Activated T-helper 1 cell treated with anti-CD3 and anti-CD28 coated beads, Interleukin-12 subunit alpha, Interleukin-12 subunit beta, Interleukin-2, Interleukin-4 antibody, amounts not matched to agents 30 ng/mL and 10 ng/mL and 1 ng/mL, durations not matched to agents 14 hours and 24 hours and 36 hours (primary cell): ENCODE results near the gene MICA. TPM values are rescaled to one million over a fixed set of nuclear protein-coding genes. Genes with fewer than 3 reads are reported as not detected.
"Not testable (repeated sequence)": the region's sequence is repeated elsewhere in the genome, so short reads cannot be mapped to it uniquely, and the experiment has no call there.

ENCODE experiments used
- DNase-seq: peaks from one replicate; pipeline ENCODE4 v3.0.0; 2021; ENCODE audit warnings: low spot score
- H3K27ac Mint-ChIP-seq: one replicate; pipeline ENCODE4 v1.8.0; 2021; ENCODE audit warnings: mild to moderate bottlenecking, mixed read lengths
- H3K27me3 Mint-ChIP-seq: one replicate; pipeline ENCODE4 v1.8.0; 2022; ENCODE audit warnings: mild to moderate bottlenecking, moderate library complexity, mixed read lengths; ENCODE audit not compliant: insufficient read depth
- H3K36me3 Mint-ChIP-seq: one replicate; pipeline ENCODE4 v1.8.0; 2021; ENCODE audit warnings: low read depth, mixed read lengths
- H3K4me1 Mint-ChIP-seq: one replicate; pipeline ENCODE4 v1.8.0; 2021; ENCODE audit warnings: low read depth, mixed read lengths
- H3K4me3 Mint-ChIP-seq: one replicate; pipeline ENCODE4 v1.8.0; 2021; ENCODE audit warnings: mild to moderate bottlenecking, moderate library complexity, mixed read lengths
- H3K9me3 Mint-ChIP-seq: one replicate; pipeline ENCODE4 v1.8.0; 2021; ENCODE audit warnings: mixed read lengths
- intact Hi-C: fragments of 100-400 bp; cut with micrococcal nuclease; formaldehyde crosslinking; loops from one replicate; pipeline ENCODE4 v1.15.1; 2024
- total RNA-seq: library from RNA; stranded (reverse); gene quantifications from 2 replicates; pipeline ENCODE4 v1.2.3, GENCODE V29; 2022

MICA gene
- total RNA-seq, 1 donor from 2014 or later = 12.4 TPM

DNA sequence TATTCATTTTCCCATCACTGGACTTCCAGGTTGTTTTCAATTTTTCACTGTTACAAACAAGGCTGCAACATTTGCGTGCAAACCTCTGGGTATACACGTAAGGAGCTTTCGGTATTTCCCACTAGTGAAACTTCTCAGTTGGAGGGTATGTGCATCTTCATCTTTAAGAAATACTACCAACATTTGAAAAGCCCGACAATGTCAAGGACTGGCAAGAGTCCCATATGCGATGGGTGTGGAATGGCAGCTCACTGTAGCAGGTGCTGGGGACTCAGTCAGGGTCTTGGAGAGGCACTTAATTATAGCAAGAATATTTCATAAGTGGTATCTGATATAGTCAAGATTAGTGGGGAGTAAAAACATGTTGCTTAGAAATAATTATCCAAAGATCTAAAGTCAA is 37.5 kb upstream of the MICA start:
- H3K27me3 Mint-ChIP-seq = peaks cover 66% of the 10 kb centered on the region
- intact Hi-C loops = no loop called here
- peaks cover 37% of the 10 kb centered on the region for H3K4me1 Mint-ChIP-seq
- peaks cover 2% of the 10 kb centered on the region for H3K36me3 Mint-ChIP-seq
- no peak overlapping the region for H3K4me3 Mint-ChIP-seq
- H3K27ac Mint-ChIP-seq = no peak overlapping the region
- no peak for DNase-seq
- peaks cover 2% of the 10 kb centered on the region for H3K9me3 Mint-ChIP-seq

DNA sequence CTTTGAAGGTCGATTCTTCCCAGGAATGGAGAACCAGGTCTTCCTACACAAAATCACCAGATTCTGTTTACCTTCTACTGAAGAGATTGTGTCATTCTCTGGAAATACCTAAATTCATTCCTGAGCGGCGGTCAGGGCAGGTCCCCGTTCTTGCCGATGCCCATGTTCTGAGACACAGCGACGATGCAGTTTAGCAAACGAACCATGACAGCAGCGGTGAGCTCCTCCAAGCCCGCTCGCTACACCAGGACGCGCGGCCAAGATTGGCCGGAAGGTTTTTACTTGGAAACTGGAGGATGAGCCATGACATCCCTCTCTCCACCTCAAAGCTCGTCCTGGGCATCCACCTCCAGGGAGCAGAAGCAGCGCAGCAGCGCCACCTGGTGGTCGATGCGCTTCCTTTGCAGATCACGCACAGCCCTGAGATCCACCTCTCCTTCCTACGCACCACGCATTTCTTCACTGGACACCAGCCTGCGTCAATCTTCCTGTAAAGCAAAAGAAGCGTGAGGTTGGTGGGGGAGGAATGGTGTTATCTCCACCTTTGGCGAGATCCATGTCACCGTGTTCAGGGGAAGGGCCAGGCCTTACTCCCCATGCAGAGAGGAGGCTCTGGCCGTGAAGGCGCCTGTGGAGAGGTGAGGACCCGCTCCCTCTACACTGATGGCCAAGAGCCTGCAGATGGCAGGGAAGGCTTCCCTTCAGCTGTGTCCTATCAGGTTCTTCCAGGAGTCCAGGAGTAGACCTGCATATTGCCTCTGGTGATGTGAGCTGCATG is 36.5 kb upstream of the MICA start:
- H3K27ac Mint-ChIP-seq = no peak overlapping the region

DNA sequence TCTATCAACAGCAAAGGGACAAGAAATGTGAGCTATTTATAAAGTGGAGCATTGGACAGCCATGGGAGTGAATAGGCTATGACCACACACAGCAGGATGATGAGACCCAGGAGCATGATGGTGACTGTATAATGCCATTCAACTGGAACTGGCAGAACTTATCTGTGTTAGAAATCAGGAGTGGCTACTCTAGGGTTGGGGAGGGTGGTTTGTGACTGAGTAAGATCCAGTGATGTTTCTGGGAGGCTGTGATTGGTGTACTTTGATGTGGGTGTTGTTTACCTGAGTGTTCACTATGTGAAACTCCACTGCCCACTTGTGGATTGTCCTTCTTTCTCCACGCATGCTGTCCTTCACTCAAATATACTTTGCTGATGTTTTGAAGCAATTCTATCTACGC is 34.9 kb upstream of the MICA start:
- H3K4me3 Mint-ChIP-seq = no peak overlapping the region
- intact Hi-C loops = no loop called here
- no peak for DNase-seq
- H3K36me3 Mint-ChIP-seq = peaks cover 5% of the 10 kb centered on the region
- H3K9me3 Mint-ChIP-seq = peaks cover 4% of the 10 kb centered on the region
- peaks cover 56% of the 10 kb centered on the region for H3K27me3 Mint-ChIP-seq
- H3K4me1 Mint-ChIP-seq = peaks cover 42% of the 10 kb centered on the region
- H3K27ac Mint-ChIP-seq = no peak overlapping the region

More for the DNA sequence above, 36.5 kb upstream of the MICA start:
- H3K4me1 Mint-ChIP-seq = peaks cover 39% of the 10 kb centered on the region
- DNase-seq = peak; percentile 81
- peak overlapping the region; percentile 56 for H3K4me3 Mint-ChIP-seq
- intact Hi-C loops = loop anchor here (1.0 kb wide), 4 partner anchors 9 to 230 kb away; partner anchors contain the start of gene HLA-C
- H3K36me3 Mint-ChIP-seq = peaks cover 2% of the 10 kb centered on the region
- H3K27me3 Mint-ChIP-seq = peaks cover 64% of the 10 kb centered on the region
- peaks cover 1% of the 10 kb centered on the region for H3K9me3 Mint-ChIP-seq

DNA sequence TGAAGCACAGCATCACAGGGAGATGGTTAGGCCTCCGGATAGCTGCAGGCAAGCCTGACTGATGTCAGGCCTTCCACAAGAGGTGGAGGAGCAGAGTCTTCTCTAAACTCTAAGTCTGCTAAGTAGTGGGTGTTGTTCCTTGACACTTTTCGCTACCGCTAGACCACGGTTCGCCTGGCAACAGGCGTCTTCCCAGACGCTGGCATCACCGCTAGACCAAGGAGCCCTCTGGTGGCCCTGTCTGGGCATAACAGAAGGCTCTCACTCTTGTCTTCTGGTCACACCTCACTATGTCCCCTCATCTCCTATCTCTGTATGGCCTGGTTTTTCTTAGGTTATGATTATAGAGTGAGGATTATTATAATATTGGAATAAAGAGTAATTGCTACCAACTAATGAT is 29.3 kb upstream of the MICA start:
- peaks cover 23% of the 10 kb centered on the region for H3K27me3 Mint-ChIP-seq
- H3K27ac Mint-ChIP-seq, H3K36me3 Mint-ChIP-seq, H3K4me3 Mint-ChIP-seq, H3K9me3 Mint-ChIP-seq, intact Hi-C loops, H3K4me1 Mint-ChIP-seq, DNase-seq: not testable (repeated sequence)

DNA sequence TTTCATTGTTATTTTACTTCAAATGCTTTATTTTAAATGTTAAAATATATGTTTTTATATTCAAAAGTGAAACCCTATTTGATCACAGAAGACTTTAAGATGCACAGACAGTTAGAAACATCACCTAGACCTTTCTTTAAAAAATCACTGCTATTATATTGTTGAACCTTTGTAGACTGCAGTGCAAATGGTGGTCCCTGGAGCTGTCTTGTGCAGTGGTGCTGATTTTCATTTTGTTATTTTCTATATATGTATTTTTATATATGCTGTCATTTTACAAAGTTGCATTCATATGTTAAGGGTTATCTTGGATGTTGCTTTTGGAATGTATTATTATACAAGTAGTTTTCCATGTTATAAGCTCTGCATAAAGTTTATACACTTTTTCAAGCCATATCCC is 27.7 kb upstream of the MICA start:
- Mint-ChIP-seq H3K27me3 (peaks cover 11% of the 10 kb centered on the region), H3K4me3 (no peak overlapping the region), H3K9me3 (peaks cover 4% of the 10 kb centered on the region), H3K36me3 (peaks cover 3% of the 10 kb centered on the region), H3K27ac (no peak overlapping the region), H3K4me1 (peaks cover 6% of the 10 kb centered on the region)
- intact Hi-C loops = no loop called here
- DNase-seq = no peak

DNA sequence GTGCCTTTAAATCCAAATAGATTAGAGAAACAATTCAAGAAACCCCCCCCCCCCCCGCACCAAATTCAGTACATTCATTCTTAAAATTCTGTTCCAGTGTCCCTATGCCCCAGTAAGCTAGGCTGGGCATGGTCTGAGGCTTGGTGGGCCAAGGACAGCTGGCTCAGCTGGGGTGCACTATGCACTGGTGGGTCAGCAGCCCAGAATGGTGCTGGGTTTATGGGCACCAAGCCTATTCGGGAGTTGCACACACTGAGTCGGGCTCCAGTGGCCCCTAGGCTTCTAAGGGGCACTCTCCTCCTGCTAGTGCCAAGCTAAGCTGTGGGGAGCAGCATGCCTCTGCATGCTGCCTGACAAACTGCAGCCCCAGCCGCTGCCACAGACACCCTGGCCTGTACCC is 26.4 kb upstream of the MICA start:
- intact Hi-C loops = no loop called here
- Mint-ChIP-seq H3K36me3 (peaks cover 2% of the 10 kb centered on the region), H3K9me3 (peaks cover 2% of the 10 kb centered on the region), H3K4me3 (no peak overlapping the region), H3K4me1 (peaks cover 3% of the 10 kb centered on the region), H3K27ac (no peak overlapping the region), H3K27me3 (peaks cover 18% of the 10 kb centered on the region)
- DNase-seq = no peak

DNA sequence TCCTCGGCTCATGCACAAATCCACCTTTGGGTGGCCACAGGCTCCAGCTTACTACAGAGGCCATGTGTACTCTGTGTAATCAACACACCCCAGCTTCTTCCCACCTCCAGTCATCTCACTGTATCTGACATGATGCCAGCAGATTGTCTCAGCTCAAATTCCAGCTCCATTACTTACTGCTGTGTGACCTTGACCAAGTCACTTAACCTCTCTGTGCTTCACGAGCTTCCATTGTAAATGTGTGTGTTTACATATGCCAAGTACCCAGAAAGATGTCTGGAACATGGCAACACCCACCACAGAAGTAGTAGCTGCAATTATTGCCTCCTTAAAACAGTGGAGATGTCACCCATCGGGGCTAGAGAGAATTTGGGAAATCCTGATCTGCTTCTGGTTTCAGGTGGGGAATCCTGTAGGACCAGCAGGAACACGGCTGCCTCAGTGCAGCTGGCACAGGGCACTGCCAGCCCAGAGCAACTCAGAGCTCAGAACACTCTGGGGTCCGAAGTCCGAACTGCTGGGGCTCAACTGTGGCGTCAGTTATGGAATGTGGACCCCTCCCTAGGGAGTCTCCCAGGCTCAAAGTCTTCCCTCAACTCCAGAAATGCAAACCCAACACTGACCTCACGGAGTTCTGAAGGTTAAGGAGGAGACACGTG is 25.2 kb upstream of the MICA start:
- no peak overlapping the region for H3K4me3 Mint-ChIP-seq
- H3K4me1 Mint-ChIP-seq = no peaks in the 10 kb centered on the region
- intact Hi-C loops = no loop called here
- H3K27ac Mint-ChIP-seq = no peak overlapping the region
- DNase-seq = no peak
- H3K27me3 Mint-ChIP-seq = peaks cover 21% of the 10 kb centered on the region
- no peaks in the 10 kb centered on the region for H3K36me3 Mint-ChIP-seq
- no peaks in the 10 kb centered on the region for H3K9me3 Mint-ChIP-seq

DNA sequence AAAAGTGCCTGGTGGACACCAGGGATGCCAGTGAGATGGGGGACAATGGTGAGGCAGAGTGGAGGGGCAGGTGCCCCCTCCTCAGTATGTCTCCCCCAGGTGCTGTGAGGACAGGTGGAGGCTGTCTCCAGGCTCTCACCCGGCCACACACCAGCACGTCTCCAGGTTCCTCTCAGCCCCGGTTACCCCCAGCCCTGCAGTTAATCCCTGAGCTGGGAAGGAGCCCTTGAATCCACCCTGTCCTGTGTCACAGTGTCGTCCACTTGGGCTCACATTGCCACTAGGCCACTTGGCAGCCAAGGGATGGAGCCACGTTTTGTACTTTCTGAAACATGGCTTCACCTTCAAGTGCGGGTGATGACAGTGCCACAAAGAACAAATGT is 24.7 kb upstream of the MICA start:
- intact Hi-C loops = no loop called here

DNA sequence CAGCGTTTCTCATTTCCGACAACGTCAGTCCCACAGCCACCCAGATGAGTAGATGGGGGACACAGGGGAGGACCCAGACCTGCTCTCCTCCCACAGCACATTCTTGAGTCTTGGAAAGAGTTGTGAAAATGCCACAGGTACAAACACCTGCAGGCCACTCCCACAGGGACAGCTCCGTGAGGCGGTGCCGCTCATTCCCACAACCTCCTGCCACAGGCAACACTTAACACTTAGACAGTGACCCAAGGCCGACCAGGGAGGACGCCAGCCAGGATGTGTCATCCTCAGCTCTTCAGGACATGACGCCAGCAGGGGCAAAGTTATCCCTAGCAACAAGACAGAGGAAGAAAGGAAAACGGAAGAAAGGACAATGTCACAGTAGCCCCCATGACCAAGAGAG is 23.5 kb upstream of the MICA start:
- Mint-ChIP-seq H3K9me3 (no peaks in the 10 kb centered on the region), H3K36me3 (no peaks in the 10 kb centered on the region), H3K4me1 (no peaks in the 10 kb centered on the region), H3K27ac (no peak overlapping the region), H3K27me3 (peaks cover 18% of the 10 kb centered on the region), H3K4me3 (no peak overlapping the region)
- intact Hi-C loops = no loop called here
- DNase-seq = no peak

More for the DNA sequence above, 24.7 kb upstream of the MICA start:
- no peak overlapping the region for H3K4me3 Mint-ChIP-seq
- H3K27me3 Mint-ChIP-seq = peaks cover 21% of the 10 kb centered on the region
- no peak overlapping the region for H3K27ac Mint-ChIP-seq
- DNase-seq = no peak
- H3K36me3 Mint-ChIP-seq = no peaks in the 10 kb centered on the region
- H3K4me1 Mint-ChIP-seq = no peaks in the 10 kb centered on the region
- no peaks in the 10 kb centered on the region for H3K9me3 Mint-ChIP-seq

DNA sequence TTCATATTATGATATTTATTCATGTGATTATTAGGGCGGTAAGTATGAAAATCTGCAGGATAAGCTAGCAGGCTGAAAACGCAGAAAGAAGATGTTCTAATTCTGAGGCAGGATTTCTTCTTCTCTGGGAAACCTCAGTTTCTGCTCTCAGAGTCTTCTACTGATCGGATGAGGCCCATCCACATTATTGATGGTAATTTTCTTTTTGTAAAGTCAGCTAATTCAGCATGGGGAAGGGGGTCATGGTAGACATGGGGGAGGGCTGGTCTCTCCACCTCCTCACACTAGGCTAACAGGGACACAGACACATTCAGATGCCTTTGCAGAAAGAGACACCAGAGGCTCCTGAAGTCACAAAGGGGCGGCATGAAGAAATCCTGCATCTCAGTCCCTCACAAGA is 21.7 kb upstream of the MICA start:
- Mint-ChIP-seq H3K36me3 (no peaks in the 10 kb centered on the region), H3K27me3 (peaks cover 18% of the 10 kb centered on the region), H3K4me3 (no peak overlapping the region), H3K9me3 (no peaks in the 10 kb centered on the region), H3K27ac (no peak overlapping the region), H3K4me1 (no peaks in the 10 kb centered on the region)
- DNase-seq = no peak
- intact Hi-C loops = no loop called here

DNA sequence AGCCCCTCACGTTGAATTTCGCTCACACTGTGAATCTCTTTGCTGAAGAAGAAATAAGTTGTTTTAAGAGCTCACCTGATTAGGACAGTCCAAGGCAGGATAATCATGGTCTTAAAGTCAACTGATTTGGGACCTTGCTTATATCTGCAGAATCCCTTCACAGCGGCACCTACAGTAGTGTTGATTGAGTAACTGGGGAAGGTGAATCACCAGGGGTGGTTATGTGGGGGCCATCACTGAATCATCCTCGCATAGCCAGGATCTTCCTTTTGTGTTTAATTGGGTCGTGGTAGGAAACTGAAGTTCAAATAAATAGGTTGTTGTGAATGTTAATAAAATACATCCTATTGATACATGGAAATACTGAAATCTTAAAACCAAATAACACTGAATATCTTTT is 20.2 kb upstream of the MICA start:
- no peak overlapping the region for H3K27ac Mint-ChIP-seq
- no peaks in the 10 kb centered on the region for H3K9me3 Mint-ChIP-seq
- no peak for DNase-seq
- no peak overlapping the region for H3K4me3 Mint-ChIP-seq
- H3K4me1 Mint-ChIP-seq = no peaks in the 10 kb centered on the region
- peaks cover 19% of the 10 kb centered on the region for H3K27me3 Mint-ChIP-seq
- no peaks in the 10 kb centered on the region for H3K36me3 Mint-ChIP-seq
- intact Hi-C loops = no loop called here

DNA sequence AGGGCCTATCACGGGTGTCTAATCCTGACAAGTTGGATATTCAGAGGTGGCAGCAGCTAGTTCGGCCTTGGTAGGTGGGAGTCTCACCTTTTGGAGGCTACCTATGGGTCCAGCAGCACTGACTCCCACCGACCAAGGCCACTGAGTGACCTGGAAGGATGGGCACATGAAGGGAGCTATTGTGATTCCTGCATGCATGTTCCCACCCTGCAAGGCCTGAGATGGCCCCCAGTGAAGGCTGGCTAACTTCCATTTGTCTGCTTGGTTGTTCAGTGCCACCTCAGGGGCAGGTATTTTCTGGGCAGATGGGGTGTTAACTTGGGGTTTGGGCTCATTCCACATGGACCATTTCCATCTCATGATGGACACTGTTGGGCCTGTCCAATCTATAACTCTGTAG is 18.4 kb upstream of the MICA start:
- Mint-ChIP-seq H3K9me3 (no peaks in the 10 kb centered on the region), H3K4me3 (no peak overlapping the region), H3K4me1 (no peaks in the 10 kb centered on the region), H3K27ac (no peak overlapping the region), H3K36me3 (no peaks in the 10 kb centered on the region), H3K27me3 (peaks cover 15% of the 10 kb centered on the region)
- no peak for DNase-seq
- intact Hi-C loops = no loop called here

DNA sequence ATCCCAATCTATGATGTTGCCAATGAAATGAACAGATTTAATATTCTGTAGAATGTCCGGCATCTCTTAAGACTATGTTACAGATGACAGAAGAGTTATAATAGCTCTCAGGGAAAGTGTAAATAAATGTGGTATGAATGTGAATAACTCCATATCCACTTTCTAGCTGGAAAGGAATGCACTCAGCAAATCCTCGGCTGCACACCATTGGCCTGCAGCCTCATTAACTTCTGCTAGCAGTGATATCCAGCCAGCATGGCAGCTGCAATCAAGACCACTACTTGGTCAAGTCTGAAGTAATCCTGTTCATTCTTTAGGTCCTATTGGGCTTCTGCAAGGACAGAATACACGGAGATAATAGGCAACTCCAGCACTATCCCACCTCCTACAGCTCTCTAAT is 17.3 kb upstream of the MICA start:
- intact Hi-C loops = no loop called here
- Mint-ChIP-seq H3K27me3 (peaks cover 14% of the 10 kb centered on the region), H3K4me1 (no peaks in the 10 kb centered on the region), H3K27ac (no peak overlapping the region), H3K36me3 (no peaks in the 10 kb centered on the region), H3K9me3 (no peaks in the 10 kb centered on the region), H3K4me3 (no peak overlapping the region)
- no peak for DNase-seq
